HepG2 (cell line): Measurements from ENCODE around the gene PC. TPM values are rescaled to one million over a fixed set of nuclear protein-coding genes. Genes with fewer than 3 reads are reported as not detected.

Source experiments
- HMGXB4 ChIP-seq, 2 experiments: sonication (generic) in 1 of 2; formaldehyde crosslinking in 1 of 2; IDR thresholded peaks; 2 replicates each; pipeline versions ENCODE4 v1.4.0 to v1.6.1; 2018 to 2020; ENCODE audit warnings: missing genetic modification reagents in 2 of 2, borderline replicate concordance in 1 of 2, low read depth in 1 of 2, mild to moderate bottlenecking in 1 of 2, missing biosample characterization in 1 of 2
- JARID2 ChIP-seq: sonication (generic); formaldehyde crosslinking; IDR thresholded peaks from 2 replicates; pipeline ENCODE4 v1.8.1; 2023; ENCODE audit warnings: missing genetic modification reagents, inconsistent platforms; ENCODE audit not compliant: insufficient replicate concordance
- NFATC3 ChIP-seq: sonication (generic); formaldehyde crosslinking; IDR thresholded peaks from 2 replicates; pipeline ENCODE4 v1.5.1; 2020; ENCODE audit warnings: mild to moderate bottlenecking, missing genetic modification reagents
- PHF5A ChIP-seq: IDR thresholded peaks from one replicate; pipeline ENCODE4 v1.6.1; 2018; ENCODE audit warnings: low read depth, missing genetic modification reagents; ENCODE audit not compliant: unreplicated experiment
- SP4 ChIP-seq: sonication (generic); formaldehyde crosslinking; IDR thresholded peaks from 2 replicates; pipeline ENCODE4 v1.8.1; 2023; ENCODE audit warnings: mild to moderate bottlenecking, missing genetic modification reagents
- SP5 ChIP-seq: IDR thresholded peaks from 2 replicates; pipeline ENCODE4 v1.6.1; 2016; ENCODE audit warnings: low read depth, borderline replicate concordance
- ZBTB42 ChIP-seq: sonication (generic); formaldehyde crosslinking; IDR thresholded peaks from 2 replicates; pipeline ENCODE4 v1.5.0; 2020; ENCODE audit warnings: mild to moderate bottlenecking, missing genetic modification reagents
- ZNF160 ChIP-seq: sonication (generic); formaldehyde crosslinking; IDR thresholded peaks from 2 replicates; pipeline ENCODE4 v1.8.0; 2022; ENCODE audit warnings: mild to moderate bottlenecking, inconsistent platforms, missing genetic modification reagents
- ZNF260 ChIP-seq: sonication (generic); formaldehyde crosslinking; IDR thresholded peaks from 2 replicates; pipeline ENCODE4 v1.4.0; 2020; ENCODE audit warnings: missing genetic modification reagents, low read depth, mild to moderate bottlenecking, borderline replicate concordance
- ZNF329 ChIP-seq: sonication (generic); formaldehyde crosslinking; IDR thresholded peaks from 2 replicates; pipeline ENCODE4 v1.9.0; 2021; ENCODE audit warnings: low read depth, mild to moderate bottlenecking, missing genetic modification reagents
- ZNF513 ChIP-seq: sonication (generic); formaldehyde crosslinking; conservative IDR thresholded peaks from 2 replicates; pipeline ENCODE4 v1.5.0; 2020; ENCODE audit warnings: missing genetic modification reagents
- ZNF556 ChIP-seq: sonication (generic); formaldehyde crosslinking; IDR thresholded peaks from 2 replicates; pipeline ENCODE4 v1.4.0; 2020; ENCODE audit warnings: mild to moderate bottlenecking, missing genetic modification reagents, borderline replicate concordance
- ZNF564 ChIP-seq: sonication (generic); formaldehyde crosslinking; IDR thresholded peaks from 2 replicates; pipeline ENCODE4 v1.8.1; 2023; ENCODE audit warnings: mild to moderate bottlenecking, missing genetic modification reagents
- ZNF609 ChIP-seq: sonication (generic); formaldehyde crosslinking; IDR thresholded peaks from 2 replicates; pipeline ENCODE4 v1.4.0; 2020; ENCODE audit warnings: mild to moderate bottlenecking, missing genetic modification reagents, borderline replicate concordance
- ZNF619 ChIP-seq: sonication (generic); formaldehyde crosslinking; IDR thresholded peaks from 2 replicates; pipeline ENCODE4 v1.4.0; 2020; ENCODE audit warnings: mild to moderate bottlenecking, missing genetic modification reagents
- polyA plus RNA-seq, 8 experiments: library from polyadenylated mRNA; depleted of rRNA in 3 of 8; stranded (reverse) in 7 of 8; unstranded in 1 of 8; fragments of >200 nt; fragmentation: Illumina TruSeq in 4 of 8; extraction: Trizol in 4 of 8; gene quantifications; 2 replicates each; pipeline versions ENCODE4 v1.2.1 to v1.2.3, GENCODE V29; 2011 to 2016; ENCODE audit warnings: low read depth in 4 of 8, missing spikeins in 1 of 8, mixed read lengths in 1 of 8; ENCODE audit not compliant: insufficient read depth in 1 of 8
- total RNA-seq, 5 experiments: library from RNA; depleted of rRNA; stranded (reverse); fragments of >200 nt; fragmentation: Illumina TruSeq; extraction: Trizol; gene quantifications; 2 replicates each; pipeline ENCODE4 v1.2.3, GENCODE V29; 2016; ENCODE audit warnings: low read depth in 1 of 5
- TF ChIP-seq, protein P1 (sequence below): sonication (generic); formaldehyde crosslinking; IDR thresholded peaks from 2 replicates; pipeline ENCODE4 v1.5.0; 2020; ENCODE audit warnings: missing genetic modification reagents

Gene PC
- total and polyA plus RNA-seq, 2 of the 13 experiments (the other 11 are each of a cell fraction or from before 2014, with no cell fraction given): 29.0 to 39.0 TPM

GRCh38 chr11:66958232-66958955, at the start of gene PC (continued):
- TF ChIP-seq ZNF609 (no peak), PHF5A (CRISPR knock-in tag) (no peak), SP5 (CRISPR knock-in tag) (peak; percentile 90), ZNF160 (peak; percentile 39; the same call in 1 of the 2 replicates), ZBTB42 (CRISPR knock-in tag) (no peak; the same call in 1 of the 2 replicates), ZNF513 (CRISPR knock-in tag) (no peak), ZNF556 (CRISPR knock-in tag) (peak; percentile 41; the same call in 1 of the 2 replicates), NFATC3 (CRISPR knock-in tag) (peak; percentile 74; the same call in 1 of the 2 replicates), ZNF564 (CRISPR knock-in tag) (peak; percentile 56; the same call in 1 of the 2 replicates), ZNF260 (CRISPR knock-in tag) (no peak), JARID2 (CRISPR knock-in tag) (no peak), SP4 (peak; percentile 99), ZNF329 (CRISPR knock-in tag) (0 out of 2 replicates have a peak, but pooled peaks have one; percentile 36), HMGXB4 (CRISPR knock-in tag; IDR thresholded peaks at IDR 0.05; ENCODE audit: borderline replicate concordance in 1 of 2, low read depth in 1 of 2) (peak in 1 of 2 experiments; percentile 51; a peak in 1 of 4 replicates), ZNF619 (no peak)
- TF ChIP-seq, protein P1, sequence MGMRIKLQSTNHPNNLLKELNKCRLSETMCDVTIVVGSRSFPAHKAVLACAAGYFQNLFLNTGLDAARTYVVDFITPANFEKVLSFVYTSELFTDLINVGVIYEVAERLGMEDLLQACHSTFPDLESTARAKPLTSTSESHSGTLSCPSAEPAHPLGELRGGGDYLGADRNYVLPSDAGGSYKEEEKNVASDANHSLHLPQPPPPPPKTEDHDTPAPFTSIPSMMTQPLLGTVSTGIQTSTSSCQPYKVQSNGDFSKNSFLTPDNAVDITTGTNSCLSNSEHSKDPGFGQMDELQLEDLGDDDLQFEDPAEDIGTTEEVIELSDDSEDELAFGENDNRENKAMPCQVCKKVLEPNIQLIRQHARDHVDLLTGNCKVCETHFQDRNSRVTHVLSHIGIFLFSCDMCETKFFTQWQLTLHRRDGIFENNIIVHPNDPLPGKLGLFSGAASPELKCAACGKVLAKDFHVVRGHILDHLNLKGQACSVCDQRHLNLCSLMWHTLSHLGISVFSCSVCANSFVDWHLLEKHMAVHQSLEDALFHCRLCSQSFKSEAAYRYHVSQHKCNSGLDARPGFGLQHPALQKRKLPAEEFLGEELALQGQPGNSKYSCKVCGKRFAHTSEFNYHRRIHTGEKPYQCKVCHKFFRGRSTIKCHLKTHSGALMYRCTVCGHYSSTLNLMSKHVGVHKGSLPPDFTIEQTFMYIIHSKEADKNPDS (CRISPR knock-in tag): no peak
